K562 (cell line): ENCODE measurements around the gene SLC7A6OS.

Source experiments
- ELF1 ChIP-seq: fragments of 200-800 bp; sonication (Bioruptor generic); IDR thresholded peaks from 2 replicates; pipeline ENCODE4 v1.6.1; 2016; ENCODE audit warnings: missing genetic modification characterization, missing compliant biosample characterization
- KDM5B ChIP-seq: fragments of 200-600 bp; sonication (generic); IDR thresholded peaks from 2 replicates; pipeline ENCODE4 v1.6.1; 2012; ENCODE audit warnings: low read depth, mild to moderate bottlenecking, moderate library complexity, low read length, control low read depth, inconsistent platforms; ENCODE audit not compliant: insufficient replicate concordance
- NFE2L1 ChIP-seq: fragments of 450-650 bp; IDR thresholded peaks from 2 replicates; pipeline ENCODE4 v1.6.1; 2016; ENCODE audit warnings: missing genetic modification characterization, low read depth, mild to moderate bottlenecking, missing compliant biosample characterization, moderate library complexity, borderline replicate concordance
- NR2C2 ChIP-seq, 2 experiments: fragments of 200-800 bp in 1 of 2; sonication (Bioruptor generic) in 1 of 2; sonication (generic) in 1 of 2; formaldehyde crosslinking in 1 of 2; IDR thresholded peaks; 2 replicates each; pipeline versions ENCODE4 v1.6.1 to v1.8.0; 2016 to 2022; ENCODE audit warnings: mild to moderate bottlenecking in 1 of 2, missing compliant biosample characterization in 1 of 2, missing genetic modification characterization in 1 of 2, missing genetic modification reagents in 1 of 2
- POLR2A ChIP-seq: fragments of 450-650 bp; conservative IDR thresholded peaks from 2 replicates; pipeline ENCODE4 v1.6.1; 2016
- POLR3A ChIP-seq: IDR thresholded peaks from 2 replicates; pipeline ENCODE4 v1.6.1; 2011; ENCODE audit warnings: borderline replicate concordance, mild to moderate bottlenecking, moderate library complexity; ENCODE audit not compliant: insufficient read length, insufficient read depth; ENCODE audit errors: extremely low read depth
- STAG1 ChIP-seq: sonication (generic); formaldehyde crosslinking; IDR thresholded peaks from 2 replicates; pipeline ENCODE4 v1.5.0; 2020; ENCODE audit warnings: missing genetic modification reagents, borderline replicate concordance
- ZNF253 ChIP-seq: fragments of 250-450 bp; sonication (Bioruptor Pico); conservative IDR thresholded peaks from 2 replicates; pipeline ENCODE4 v1.6.1; 2021; ENCODE audit warnings: mild to moderate bottlenecking
- TF ChIP-seq, protein P1 (sequence below), 3 experiments: IDR thresholded peaks in 2 of 3; conservative IDR thresholded peaks in 1 of 3; 2 replicates each; pipeline ENCODE4 v1.5.1; 2011 to 2012; ENCODE audit warnings: low read length in 3 of 3, mild to moderate bottlenecking in 3 of 3, control low read depth in 2 of 3, improper control_type of control experiment in 1 of 3, inconsistent platforms in 1 of 3, low read depth in 1 of 3, mixed read lengths in 1 of 3, moderate library complexity in 1 of 3; ENCODE audit not compliant: insufficient read depth in 2 of 3
- TF ChIP-seq, protein P2 (sequence below), 2 experiments: fragments of 450-650 bp; formaldehyde crosslinking in 1 of 2; IDR thresholded peaks; 2 replicates each; pipeline versions ENCODE4 v1.4.0 to v1.6.1; 2014 to 2020; ENCODE audit warnings: mild to moderate bottlenecking in 2 of 2, borderline replicate concordance in 1 of 2, low read depth in 1 of 2

DNA sequence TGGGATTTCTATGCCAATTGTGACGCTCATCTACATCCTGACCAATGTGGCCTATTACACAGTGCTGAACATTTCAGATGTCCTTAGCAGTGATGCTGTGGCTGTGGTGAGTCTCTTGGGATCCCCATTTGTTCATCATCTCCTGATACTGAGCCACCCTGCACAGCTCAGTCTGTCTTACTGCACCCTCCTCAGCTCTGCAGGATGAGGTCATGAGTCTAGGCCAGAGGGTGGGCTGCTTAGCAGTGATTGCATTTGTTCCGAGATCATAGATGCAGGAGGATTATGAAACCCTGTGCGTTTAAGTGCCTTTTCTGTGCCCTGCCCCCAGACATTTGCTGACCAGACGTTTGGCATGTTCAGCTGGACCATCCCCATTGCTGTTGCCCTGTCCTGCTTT, 19.5 kb downstream of the SLC7A6OS start:
- TF ChIP-seq POLR2A (no peak), NR2C2 (CRISPR knock-in tag; IDR thresholded peaks at IDR 0.05) (no peak), NR2C2 (tag; IDR thresholded peaks at IDR 0.05) (no peak), NFE2L1 (no peak), POLR3A (no peak), KDM5B (no peak), STAG1 (CRISPR knock-in tag) (no peak), ZNF253 (no peak), ELF1 (tag) (no peak)
- TF ChIP-seq, protein P1, sequence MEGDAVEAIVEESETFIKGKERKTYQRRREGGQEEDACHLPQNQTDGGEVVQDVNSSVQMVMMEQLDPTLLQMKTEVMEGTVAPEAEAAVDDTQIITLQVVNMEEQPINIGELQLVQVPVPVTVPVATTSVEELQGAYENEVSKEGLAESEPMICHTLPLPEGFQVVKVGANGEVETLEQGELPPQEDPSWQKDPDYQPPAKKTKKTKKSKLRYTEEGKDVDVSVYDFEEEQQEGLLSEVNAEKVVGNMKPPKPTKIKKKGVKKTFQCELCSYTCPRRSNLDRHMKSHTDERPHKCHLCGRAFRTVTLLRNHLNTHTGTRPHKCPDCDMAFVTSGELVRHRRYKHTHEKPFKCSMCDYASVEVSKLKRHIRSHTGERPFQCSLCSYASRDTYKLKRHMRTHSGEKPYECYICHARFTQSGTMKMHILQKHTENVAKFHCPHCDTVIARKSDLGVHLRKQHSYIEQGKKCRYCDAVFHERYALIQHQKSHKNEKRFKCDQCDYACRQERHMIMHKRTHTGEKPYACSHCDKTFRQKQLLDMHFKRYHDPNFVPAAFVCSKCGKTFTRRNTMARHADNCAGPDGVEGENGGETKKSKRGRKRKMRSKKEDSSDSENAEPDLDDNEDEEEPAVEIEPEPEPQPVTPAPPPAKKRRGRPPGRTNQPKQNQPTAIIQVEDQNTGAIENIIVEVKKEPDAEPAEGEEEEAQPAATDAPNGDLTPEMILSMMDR (IDR thresholded peaks at IDR 0.05 in 2 of 3, conservative IDR thresholded peaks at IDR 0.05 in 1 of 3; ENCODE audit: insufficient read depth in 2 of 3, low read depth in 1 of 3, low read length in 3 of 3), result no peak
- TF ChIP-seq, protein P2, sequence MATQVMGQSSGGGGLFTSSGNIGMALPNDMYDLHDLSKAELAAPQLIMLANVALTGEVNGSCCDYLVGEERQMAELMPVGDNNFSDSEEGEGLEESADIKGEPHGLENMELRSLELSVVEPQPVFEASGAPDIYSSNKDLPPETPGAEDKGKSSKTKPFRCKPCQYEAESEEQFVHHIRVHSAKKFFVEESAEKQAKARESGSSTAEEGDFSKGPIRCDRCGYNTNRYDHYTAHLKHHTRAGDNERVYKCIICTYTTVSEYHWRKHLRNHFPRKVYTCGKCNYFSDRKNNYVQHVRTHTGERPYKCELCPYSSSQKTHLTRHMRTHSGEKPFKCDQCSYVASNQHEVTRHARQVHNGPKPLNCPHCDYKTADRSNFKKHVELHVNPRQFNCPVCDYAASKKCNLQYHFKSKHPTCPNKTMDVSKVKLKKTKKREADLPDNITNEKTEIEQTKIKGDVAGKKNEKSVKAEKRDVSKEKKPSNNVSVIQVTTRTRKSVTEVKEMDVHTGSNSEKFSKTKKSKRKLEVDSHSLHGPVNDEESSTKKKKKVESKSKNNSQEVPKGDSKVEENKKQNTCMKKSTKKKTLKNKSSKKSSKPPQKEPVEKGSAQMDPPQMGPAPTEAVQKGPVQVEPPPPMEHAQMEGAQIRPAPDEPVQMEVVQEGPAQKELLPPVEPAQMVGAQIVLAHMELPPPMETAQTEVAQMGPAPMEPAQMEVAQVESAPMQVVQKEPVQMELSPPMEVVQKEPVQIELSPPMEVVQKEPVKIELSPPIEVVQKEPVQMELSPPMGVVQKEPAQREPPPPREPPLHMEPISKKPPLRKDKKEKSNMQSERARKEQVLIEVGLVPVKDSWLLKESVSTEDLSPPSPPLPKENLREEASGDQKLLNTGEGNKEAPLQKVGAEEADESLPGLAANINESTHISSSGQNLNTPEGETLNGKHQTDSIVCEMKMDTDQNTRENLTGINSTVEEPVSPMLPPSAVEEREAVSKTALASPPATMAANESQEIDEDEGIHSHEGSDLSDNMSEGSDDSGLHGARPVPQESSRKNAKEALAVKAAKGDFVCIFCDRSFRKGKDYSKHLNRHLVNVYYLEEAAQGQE (IDR thresholded peaks at IDR 0.05; ENCODE audit: borderline replicate concordance), result no peak
- TF ChIP-seq, protein P2 (CRISPR knock-in tag; IDR thresholded peaks at IDR 0.05; ENCODE audit: low read depth), result no peak
